SK-N-SH treated with all-trans-retinoic acid at 6 μM for 48 hours (cell line): Measurements from ENCODE around the gene GRIN3A.

Experiments used
- ATAC-seq: fragments of 200-7000 bp; cut with Tn5 transposase; 3 replicates; pipeline ENCODE4 v1.9.1; 2020; ENCODE audit warnings: mild to moderate bottlenecking, moderate library complexity
- ARNTL ChIP-seq: fragments of 450-650 bp; formaldehyde crosslinking; IDR thresholded peaks from 2 replicates; pipeline ENCODE4 v1.5.0; 2020; ENCODE audit warnings: low read depth, mild to moderate bottlenecking, moderate library complexity, borderline replicate concordance
- BACH2 ChIP-seq: fragments of 250-450 bp; sonication (Bioruptor Pico); IDR thresholded peaks from 2 replicates; pipeline ENCODE4 v1.9.0; 2021; ENCODE audit warnings: mild to moderate bottlenecking, borderline replicate concordance
- CSDC2 ChIP-seq: fragments of 250-450 bp; sonication (Bioruptor Pico); IDR thresholded peaks from 2 replicates; pipeline ENCODE4 v1.5.0; 2020; ENCODE audit warnings: mild to moderate bottlenecking, moderate library complexity
- CSRNP3 ChIP-seq: fragments of 250-450 bp; sonication (Bioruptor Pico); IDR thresholded peaks from 2 replicates; pipeline ENCODE4 v1.5.1; 2021; ENCODE audit warnings: mild to moderate bottlenecking, moderate library complexity
- ESRRG ChIP-seq: fragments of 250-450 bp; sonication (Bioruptor Pico); IDR thresholded peaks from 2 replicates; pipeline ENCODE4 v1.6.1; 2021; ENCODE audit warnings: mild to moderate bottlenecking
- GLIS3 ChIP-seq: fragments of 250-450 bp; sonication (Bioruptor Pico); IDR thresholded peaks from 2 replicates; pipeline ENCODE4 v1.5.0; 2020; ENCODE audit warnings: mild to moderate bottlenecking, moderate library complexity
- ISL1 ChIP-seq: fragments of 250-450 bp; sonication (Bioruptor Pico); IDR thresholded peaks from 2 replicates; pipeline ENCODE4 v2.1.2; 2022; ENCODE audit warnings: mild to moderate bottlenecking, moderate library complexity
- OSR1 ChIP-seq: fragments of 250-450 bp; sonication (Bioruptor Pico); IDR thresholded peaks from 2 replicates; pipeline ENCODE4 v1.8.0; 2022; ENCODE audit warnings: moderate library complexity, mild to moderate bottlenecking, inconsistent platforms
- PPARA ChIP-seq: fragments of 250-450 bp; sonication (Bioruptor Pico); IDR thresholded peaks from 2 replicates; pipeline ENCODE4 v1.5.0; 2020; ENCODE audit warnings: mild to moderate bottlenecking, borderline replicate concordance
- SNAI2 ChIP-seq: fragments of 250-450 bp; sonication (Bioruptor Pico); IDR thresholded peaks from 2 replicates; pipeline ENCODE4 v1.5.0; 2020; ENCODE audit warnings: mild to moderate bottlenecking, moderate library complexity
- TSHZ2 ChIP-seq: fragments of 250-450 bp; sonication (Bioruptor Pico); IDR thresholded peaks from 2 replicates; pipeline ENCODE4 v1.5.0; 2020; ENCODE audit warnings: mild to moderate bottlenecking, moderate library complexity
- ZC3H10 ChIP-seq: fragments of 250-450 bp; sonication (Bioruptor Pico); IDR thresholded peaks from 2 replicates; pipeline ENCODE4 v1.5.1; 2021; ENCODE audit warnings: mild to moderate bottlenecking, moderate library complexity
- ZFP30 ChIP-seq: fragments of 450-650 bp; formaldehyde crosslinking; IDR thresholded peaks from 2 replicates; pipeline ENCODE4 v1.5.0; 2022; ENCODE audit warnings: mild to moderate bottlenecking, moderate library complexity
- ZNF565 ChIP-seq: fragments of 450-650 bp; formaldehyde crosslinking; conservative IDR thresholded peaks from 2 replicates; pipeline ENCODE4 v1.5.0; 2020; ENCODE audit warnings: low read depth, mild to moderate bottlenecking, moderate library complexity
- ZNF70 ChIP-seq: fragments of 450-650 bp; formaldehyde crosslinking; IDR thresholded peaks from 2 replicates; pipeline ENCODE4 v1.5.0; 2020; ENCODE audit warnings: mild to moderate bottlenecking, moderate library complexity
- ZNF8 ChIP-seq: fragments of 450-650 bp; formaldehyde crosslinking; IDR thresholded peaks from 2 replicates; pipeline ENCODE4 v1.5.0; 2020; ENCODE audit warnings: mild to moderate bottlenecking, moderate library complexity
- TF ChIP-seq, protein P1 (sequence below): fragments of 250-450 bp; sonication (Bioruptor Pico); IDR thresholded peaks from 2 replicates; pipeline ENCODE4 v1.5.1; 2020; ENCODE audit warnings: low read depth, mild to moderate bottlenecking, moderate library complexity
- TF ChIP-seq, protein P2 (sequence below): fragments of 250-450 bp; sonication (Bioruptor Pico); IDR thresholded peaks from 2 replicates; pipeline ENCODE4 v1.8.0; 2020; ENCODE audit warnings: mild to moderate bottlenecking, moderate library complexity, borderline replicate concordance

Gene GRIN3A

GRCh38 chr9:101702257-101702656 is 36.2 kb downstream of the GRIN3A start (continued):
- TF ChIP-seq ZFP30 (CRISPR knock-in tag): no peak

- no peak for TF ChIP-seq ZNF565 (CRISPR knock-in tag)
- TF ChIP-seq ZNF8: no peak
- no peak for TF ChIP-seq BACH2 (CRISPR knock-in tag)
- TF ChIP-seq ARNTL (CRISPR knock-in tag): no peak
- no peak for TF ChIP-seq PPARA (CRISPR knock-in tag)
- TF ChIP-seq TSHZ2 (CRISPR knock-in tag): no peak
- TF ChIP-seq OSR1 (CRISPR knock-in tag): no peak
- no peak for TF ChIP-seq GLIS3 (CRISPR knock-in tag)
- TF ChIP-seq, protein P1, sequence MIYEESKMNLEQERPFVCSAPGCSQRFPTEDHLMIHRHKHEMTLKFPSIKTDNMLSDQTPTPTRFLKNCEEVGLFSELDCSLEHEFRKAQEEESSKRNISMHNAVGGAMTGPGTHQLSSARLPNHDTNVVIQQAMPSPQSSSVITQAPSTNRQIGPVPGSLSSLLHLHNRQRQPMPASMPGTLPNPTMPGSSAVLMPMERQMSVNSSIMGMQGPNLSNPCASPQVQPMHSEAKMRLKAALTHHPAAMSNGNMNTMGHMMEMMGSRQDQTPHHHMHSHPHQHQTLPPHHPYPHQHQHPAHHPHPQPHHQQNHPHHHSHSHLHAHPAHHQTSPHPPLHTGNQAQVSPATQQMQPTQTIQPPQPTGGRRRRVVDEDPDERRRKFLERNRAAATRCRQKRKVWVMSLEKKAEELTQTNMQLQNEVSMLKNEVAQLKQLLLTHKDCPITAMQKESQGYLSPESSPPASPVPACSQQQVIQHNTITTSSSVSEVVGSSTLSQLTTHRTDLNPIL (CRISPR knock-in tag): no peak
- no peak for TF ChIP-seq CSDC2 (CRISPR knock-in tag)
- TF ChIP-seq ZNF70 (CRISPR knock-in tag): no peak
- TF ChIP-seq, all 23 proteins: peak for 0
- no peak for ATAC-seq
Observed at GRCh38 chr9:101693546-101694336, 44.7 kb downstream of the GRIN3A start.

DNA sequence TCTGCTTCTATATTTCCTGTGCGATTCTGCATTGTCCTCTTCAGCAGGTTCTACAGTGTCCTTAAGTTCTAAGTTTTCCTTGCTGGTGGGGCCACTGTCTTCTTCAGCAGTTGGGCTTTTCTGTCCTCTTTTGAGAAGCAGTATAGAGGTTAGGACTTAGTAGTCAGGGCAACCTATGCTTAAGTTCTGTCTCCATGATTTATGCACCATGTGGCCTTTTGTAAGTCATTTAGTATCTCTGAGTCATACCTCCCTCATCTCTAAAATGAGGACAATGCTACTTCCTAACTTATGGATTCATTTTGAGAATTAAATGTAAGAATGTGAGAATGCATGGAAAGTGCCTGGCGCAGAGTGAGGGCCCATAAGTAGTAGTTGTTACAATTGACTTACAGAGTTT is 46.8 kb downstream of the GRIN3A start:
- ATAC-seq: no peak
- no peak for TF ChIP-seq ZFP30 (CRISPR knock-in tag)
- TF ChIP-seq, all 23 proteins: peak for 0

GRCh38 chr9:101689039-101689438 is 49.4 kb downstream of the GRIN3A start:
- no peak for TF ChIP-seq ZC3H10
- no peak for TF ChIP-seq CSRNP3 (CRISPR knock-in tag)
- TF ChIP-seq, protein P1 (CRISPR knock-in tag): no peak
- TF ChIP-seq GLIS3 (CRISPR knock-in tag): no peak
- TF ChIP-seq OSR1 (CRISPR knock-in tag): no peak
- TF ChIP-seq ISL1: no peak
- TF ChIP-seq SNAI2 (CRISPR knock-in tag): no peak
- TF ChIP-seq ZNF8: no peak
- TF ChIP-seq, protein P2, sequence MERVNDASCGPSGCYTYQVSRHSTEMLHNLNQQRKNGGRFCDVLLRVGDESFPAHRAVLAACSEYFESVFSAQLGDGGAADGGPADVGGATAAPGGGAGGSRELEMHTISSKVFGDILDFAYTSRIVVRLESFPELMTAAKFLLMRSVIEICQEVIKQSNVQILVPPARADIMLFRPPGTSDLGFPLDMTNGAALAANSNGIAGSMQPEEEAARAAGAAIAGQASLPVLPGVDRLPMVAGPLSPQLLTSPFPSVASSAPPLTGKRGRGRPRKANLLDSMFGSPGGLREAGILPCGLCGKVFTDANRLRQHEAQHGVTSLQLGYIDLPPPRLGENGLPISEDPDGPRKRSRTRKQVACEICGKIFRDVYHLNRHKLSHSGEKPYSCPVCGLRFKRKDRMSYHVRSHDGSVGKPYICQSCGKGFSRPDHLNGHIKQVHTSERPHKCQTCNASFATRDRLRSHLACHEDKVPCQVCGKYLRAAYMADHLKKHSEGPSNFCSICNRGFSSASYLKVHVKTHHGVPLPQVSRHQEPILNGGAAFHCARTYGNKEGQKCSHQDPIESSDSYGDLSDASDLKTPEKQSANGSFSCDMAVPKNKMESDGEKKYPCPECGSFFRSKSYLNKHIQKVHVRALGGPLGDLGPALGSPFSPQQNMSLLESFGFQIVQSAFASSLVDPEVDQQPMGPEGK (CRISPR knock-in tag): no peak
- TF ChIP-seq ESRRG: no peak
- TF ChIP-seq ZNF565 (CRISPR knock-in tag): no peak
- no peak for ATAC-seq
